Measurements from ENCODE around the gene PLSCR2.
"Not testable (repeated sequence)": the region's sequence is repeated elsewhere in the genome, so short reads cannot be mapped to it uniquely, and the experiment has no call there.

Gene PLSCR2

DNA sequence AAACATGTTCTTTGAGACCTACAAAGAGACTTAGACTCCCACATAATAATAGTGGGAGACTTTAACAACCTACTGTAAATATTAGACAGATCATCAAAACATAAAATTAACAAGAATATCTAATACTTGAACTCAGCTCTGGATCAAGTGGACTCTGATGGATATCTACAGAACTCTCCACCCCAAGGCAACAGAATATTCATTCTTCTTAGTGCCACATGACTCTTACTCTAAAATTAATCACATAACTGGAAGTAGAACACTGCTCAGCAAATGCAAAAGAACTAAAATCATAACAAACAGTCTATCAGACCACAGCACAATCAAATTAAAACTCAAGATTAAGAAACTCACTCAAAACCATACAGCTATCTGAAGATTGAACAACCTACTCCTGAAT lies 15.9 kb upstream of the PLSCR2 start:
- DNase-seq (ENCODE audit: low read depth), result no peak

DNA sequence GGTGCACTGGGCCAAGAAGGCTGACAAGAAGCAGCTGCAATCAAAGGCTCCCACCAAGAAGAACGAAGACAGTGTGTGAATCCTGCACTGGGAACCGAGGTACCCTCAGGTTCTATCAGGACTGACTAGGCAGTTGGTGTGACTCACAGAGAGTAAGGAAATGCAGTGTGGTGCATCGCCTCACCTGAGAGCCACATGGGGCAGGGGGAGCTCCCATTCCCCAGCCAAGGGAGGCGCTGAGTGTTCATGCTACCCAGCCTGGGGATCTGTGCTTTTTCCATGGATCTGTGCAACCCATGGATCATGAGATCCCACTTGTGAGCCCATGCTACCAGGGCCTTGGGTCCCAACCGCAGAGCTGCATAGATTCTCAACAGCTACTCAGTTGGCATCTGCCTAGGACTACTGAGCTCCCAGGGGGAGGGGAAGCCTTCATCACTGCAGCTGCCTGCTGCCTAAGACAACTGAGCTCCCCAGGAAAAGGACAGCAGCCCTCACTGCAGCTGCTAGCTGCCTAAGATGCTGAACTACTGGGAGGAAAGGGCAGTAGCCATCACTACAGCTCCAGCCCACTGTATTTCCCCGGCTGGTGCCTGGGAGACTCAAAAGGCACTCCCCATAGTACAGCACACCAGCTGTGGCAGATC lies 6.9 kb upstream of the PLSCR2 start:
- DNase-seq (ENCODE audit: low read depth), result no peak

DNA sequence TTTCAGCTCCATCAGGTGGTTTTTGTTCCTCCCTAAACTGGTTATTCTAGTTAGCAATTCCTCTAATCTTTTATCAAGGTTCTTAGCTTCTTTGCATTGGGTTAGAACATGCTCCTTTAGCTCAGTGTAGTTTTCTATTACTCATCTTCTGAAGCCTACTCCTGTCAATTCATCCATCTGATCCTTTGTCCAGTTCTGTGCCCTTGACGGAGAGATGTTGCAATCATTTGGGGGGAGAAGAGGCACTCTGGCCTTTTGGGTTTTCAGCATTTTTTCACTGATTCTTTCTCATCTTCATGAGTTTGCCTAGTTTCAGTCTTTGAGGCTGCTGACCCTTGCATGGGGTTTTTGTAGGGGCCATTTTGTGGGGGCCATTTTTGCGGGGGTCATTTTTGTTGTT lies 5.6 kb upstream of the PLSCR2 start:
- DNase-seq (ENCODE audit: low read depth), result not testable (repeated sequence)

GRCh38 chr3:146473726-146474125 lies 4.4 kb upstream of the PLSCR2 start:
- DNase-seq (ENCODE audit: low read depth), result no peak

DNA sequence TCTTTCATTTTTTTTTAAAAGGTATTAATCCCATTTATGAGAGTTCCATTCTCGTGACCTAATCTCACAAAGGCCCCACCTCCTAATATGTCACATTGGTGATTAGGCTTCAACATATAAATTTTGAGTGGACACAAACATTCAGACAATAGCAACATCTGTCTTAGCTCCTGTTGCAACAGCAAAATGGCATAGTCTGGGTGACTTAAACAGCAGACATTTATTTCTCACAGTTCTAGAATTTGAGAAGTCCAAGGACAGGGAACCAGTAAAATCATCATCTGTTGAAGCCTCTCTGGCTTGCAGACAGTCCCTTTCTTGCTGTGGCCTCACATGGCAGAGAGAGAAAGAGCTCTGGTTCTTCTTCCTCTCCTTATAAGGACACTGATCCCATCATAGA lies 3.2 kb upstream of the PLSCR2 start:
- DNase-seq (ENCODE audit: low read depth), result no peak

- DNase-seq (ENCODE audit: low read depth), result no peak
Measured at GRCh38 chr3:146471012-146471411, 1.7 kb upstream of the PLSCR2 start.

DNA sequence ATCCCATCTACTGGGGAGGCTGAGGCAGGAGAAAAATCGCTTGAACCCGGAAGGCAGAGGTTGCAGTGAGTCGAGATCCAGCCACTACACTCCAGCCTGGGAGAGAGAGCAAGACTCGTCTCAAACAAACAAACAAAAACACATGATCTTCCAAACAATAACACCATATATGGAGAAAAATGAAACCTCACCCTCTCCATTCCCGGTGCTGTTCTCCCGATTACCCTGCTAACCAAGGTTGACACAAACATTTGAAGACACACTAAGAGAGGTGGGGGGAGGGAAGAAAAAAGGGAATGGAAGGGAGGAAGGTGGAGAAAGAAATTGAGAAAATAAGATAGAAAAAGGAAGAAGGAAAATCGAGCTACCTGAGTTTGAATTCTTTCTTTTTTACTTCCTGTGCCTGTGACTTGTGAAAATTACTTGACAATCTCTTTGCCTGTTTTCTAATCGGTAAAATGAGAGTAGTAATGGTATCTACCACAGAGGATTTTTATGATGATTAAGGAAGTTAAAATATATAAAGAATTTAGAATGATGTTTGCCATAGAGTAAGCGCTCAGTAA lies 1.1 kb upstream of the PLSCR2 start:
- no peak for DNase-seq (ENCODE audit: low read depth)

- no peak for DNase-seq (ENCODE audit: low read depth)
Measured at GRCh38 chr3:146468671-146469149, 651 bp downstream of the PLSCR2 start.

DNA sequence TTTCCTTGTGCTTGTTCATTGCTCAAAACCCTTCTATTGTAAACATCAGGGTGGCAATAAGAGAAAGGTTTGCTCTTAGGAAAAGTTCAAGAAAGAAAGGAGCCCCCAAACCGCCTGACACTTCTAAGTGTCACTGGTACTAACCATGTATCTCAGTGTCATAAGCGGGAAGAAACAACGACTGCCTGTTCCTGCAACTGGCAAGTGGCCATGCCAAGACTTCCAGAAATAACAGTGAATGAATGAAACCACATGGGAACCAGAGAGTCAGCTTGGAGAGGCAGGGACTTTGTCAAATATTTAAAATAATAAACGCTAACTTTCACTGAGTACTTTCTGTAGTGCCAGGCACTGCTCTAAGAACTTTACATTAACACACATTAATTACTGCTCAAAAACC lies 1.1 kb downstream of the PLSCR2 start:
- DNase-seq (ENCODE audit: low read depth), result no peak

DNA sequence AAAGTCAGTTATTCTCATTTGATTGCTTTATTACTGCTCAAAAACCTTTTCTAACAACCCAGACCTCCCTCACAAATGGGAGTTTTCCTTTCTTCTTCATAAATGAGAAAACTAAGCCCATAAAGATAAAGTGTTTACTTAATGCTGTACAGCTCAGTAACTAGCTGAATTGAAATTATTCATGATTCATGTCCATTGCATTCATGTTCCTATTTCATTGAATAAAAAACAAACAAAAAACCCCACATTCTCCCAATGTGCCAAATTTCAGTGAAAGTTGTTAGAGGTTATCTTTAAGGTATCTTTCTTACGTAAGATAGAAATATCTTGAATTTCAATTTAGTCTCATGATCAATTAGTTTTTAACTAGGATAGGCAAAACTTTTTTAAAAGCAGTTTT lies 2.8 kb downstream of the PLSCR2 start:
- no peak for DNase-seq (ENCODE audit: low read depth)

DNA sequence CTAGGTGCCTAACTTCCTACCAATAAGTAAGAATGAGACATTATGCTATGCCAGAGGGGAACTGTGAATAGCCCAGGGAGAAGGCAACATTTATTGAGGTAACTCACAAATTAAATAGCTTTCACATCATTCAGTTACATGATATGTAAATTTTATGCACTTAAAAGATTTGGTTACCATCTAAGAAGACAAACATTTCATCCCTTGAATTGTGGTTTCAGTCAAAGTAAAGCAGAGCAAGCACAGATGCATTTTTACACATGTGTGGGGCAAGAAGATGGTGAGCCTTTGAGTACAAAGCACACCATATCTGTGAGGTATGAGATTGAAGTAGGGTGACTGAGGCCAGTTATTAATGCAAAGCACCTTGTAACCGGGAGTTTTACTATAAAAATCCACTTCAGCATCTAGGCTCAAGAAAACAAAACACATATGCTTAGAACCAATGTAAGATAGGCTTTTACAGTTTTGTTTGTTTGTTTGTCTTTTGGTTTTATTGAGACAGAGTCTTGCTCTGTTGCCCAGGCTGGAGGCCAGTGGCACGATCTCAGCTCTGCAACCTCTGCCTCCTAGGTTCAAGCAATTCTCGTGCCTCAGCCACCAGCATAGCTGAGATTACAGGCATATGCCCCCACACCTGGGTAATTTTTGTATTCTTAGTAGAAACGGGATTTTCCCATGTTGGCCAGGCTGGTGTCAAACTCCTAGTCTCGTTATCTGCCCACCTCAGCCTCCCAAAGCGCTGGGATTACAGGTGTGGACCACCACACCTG lies 3.5 kb downstream of the PLSCR2 start:
- no peak for DNase-seq (ENCODE audit: low read depth)

DNA sequence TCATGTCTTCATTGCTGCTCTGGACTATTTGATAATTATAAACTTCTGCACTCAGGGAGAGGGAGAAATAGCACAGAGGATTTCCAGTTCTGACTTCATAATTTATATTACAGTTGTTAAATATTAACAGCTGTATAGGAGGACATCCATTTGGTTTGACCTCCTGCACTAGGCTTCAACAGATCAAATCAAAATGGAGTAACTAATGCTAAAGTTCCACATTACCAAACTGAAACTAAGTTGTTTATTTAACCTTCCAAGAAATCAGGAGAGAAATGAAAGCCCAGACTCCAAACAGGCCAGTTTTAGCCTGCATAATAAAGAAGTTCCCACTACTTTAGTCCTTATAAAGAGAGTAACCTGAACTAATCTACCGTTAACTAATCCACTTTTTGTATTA lies 4.6 kb downstream of the PLSCR2 start:
- DNase-seq (ENCODE audit: low read depth), result no peak

DNA sequence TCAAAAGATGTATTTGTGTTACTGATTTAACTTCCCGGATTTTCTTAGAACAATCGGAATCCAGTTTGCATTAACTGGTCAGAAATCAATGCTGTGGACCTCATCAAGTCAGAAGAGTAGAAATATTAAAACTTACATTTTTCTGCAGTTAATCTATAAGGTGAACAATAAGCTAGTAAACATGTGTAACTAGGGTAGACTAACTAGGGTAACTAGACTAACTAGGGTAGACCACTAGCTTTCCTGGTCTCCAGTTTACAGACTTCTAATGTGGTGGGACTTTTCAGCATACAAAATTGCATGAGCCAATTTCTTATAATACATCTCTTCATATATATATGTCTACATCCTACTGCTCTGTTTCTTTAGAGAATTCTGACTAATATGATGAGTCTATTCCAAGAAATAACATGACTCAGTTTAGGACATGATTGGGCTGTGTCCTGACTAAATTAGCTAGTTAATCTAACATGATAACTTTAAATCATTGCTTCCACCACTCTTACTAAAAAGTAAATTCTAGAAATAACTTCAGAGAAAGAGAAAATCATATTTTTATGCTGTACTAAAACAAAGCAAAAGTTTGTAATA lies 5.3 kb downstream of the PLSCR2 start:
- no peak for DNase-seq (ENCODE audit: low read depth)

GRCh38 chr3:146454796-146455195 lies 14.6 kb downstream of the PLSCR2 start:
- no peak for DNase-seq (ENCODE audit: low read depth)

DNA sequence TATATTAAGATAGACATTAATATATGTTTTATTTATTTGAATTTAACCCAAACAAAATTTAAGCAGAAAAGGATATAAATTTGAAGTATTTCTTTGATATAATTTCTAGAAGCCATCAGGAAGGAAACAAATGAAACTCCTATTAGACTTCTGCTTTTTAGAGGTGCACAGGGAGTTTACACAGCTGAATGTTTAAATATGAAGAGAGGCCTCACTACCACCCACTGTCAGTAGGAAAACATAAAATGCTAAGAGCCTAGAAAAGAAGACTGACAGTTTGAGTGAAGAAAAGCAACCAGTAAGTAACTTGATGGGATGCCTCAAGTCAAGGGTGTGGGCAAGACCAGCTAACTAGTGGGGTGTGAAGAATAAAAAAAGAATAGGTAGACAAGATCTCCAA lies 19.7 kb downstream of the PLSCR2 start:
- no peak for DNase-seq (ENCODE audit: low read depth)

GRCh38 chr3:146449076-146449475 lies 20.3 kb downstream of the PLSCR2 start:
- DNase-seq (ENCODE audit: low read depth), result no peak

DNA sequence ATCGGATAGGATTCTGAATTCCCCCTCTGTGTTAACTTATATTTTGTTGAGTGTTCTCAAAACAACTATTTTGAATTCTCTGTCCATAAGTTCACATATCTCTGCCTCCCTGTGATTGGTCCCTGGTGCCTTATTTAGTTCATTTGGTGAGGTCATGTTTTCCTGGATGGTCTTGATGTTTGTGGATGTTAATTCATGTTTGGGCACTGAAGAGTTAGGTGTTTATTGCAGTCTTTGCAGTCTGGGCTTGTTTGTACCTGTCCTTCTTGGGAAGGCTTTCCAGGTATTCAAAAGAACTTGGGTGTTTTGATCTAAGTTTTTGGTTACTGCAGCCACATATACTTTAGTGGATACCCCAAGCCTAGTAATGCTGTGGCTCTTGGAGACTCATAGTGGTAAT lies 23.3 kb downstream of the PLSCR2 start:
- no peak for DNase-seq (ENCODE audit: low read depth)

DNA sequence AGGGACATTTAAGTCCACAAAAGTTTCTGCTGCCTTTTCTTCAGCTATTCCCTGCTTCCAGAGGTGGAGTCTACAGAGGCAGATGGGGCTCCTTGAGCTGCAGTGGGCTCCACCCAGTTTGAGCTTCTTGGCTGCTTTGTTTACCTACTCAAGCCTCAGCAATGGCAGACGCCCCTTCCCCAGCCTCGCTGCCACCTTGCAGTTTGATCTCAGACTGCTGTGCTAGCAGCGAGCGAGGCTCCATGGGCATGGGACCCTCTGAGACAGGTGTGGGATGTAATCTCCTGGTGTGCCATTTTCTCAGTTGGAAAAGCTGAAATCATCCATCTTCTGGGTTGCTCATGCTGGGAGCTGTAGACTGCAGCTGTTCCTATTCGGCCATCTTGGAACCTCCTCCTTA lies 29.1 kb downstream of the PLSCR2 start:
- not testable (repeated sequence) for DNase-seq (ENCODE audit: low read depth)

DNA sequence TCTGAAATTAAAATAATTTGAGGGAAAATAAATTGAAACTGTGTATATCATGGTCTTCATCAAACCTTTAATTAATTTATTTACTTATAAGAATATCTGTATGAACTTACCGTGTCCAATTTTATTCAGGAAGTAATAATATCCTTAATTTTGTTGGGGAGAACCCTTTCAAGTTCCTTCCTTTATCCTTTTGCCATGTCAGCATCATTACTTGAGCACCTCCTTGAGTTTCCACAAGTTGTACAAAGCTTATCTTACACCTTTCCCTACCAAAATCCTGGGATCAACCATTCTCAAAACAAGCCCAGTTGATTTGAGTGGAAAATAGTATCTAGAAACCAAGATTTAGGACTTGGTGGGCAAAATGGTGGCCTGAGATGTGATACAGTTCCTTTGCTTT lies 37.3 kb downstream of the PLSCR2 start:
- no peak for DNase-seq (ENCODE audit: low read depth)

GRCh38 chr3:146431240-146431639 lies 38.1 kb downstream of the PLSCR2 start:
- DNase-seq (ENCODE audit: low read depth), result no peak

- DNase-seq (ENCODE audit: low read depth), result no peak
Measured at GRCh38 chr3:146425341-146425740, 44.0 kb downstream of the PLSCR2 start.

- peak; percentile 78 for DNase-seq (ENCODE audit: low read depth)
Measured at GRCh38 chr3:146421819-146422759, 47.3 kb downstream of the PLSCR2 start.
